ENCODE data around the gene ZMAT5.

Gene ZMAT5

DNA sequence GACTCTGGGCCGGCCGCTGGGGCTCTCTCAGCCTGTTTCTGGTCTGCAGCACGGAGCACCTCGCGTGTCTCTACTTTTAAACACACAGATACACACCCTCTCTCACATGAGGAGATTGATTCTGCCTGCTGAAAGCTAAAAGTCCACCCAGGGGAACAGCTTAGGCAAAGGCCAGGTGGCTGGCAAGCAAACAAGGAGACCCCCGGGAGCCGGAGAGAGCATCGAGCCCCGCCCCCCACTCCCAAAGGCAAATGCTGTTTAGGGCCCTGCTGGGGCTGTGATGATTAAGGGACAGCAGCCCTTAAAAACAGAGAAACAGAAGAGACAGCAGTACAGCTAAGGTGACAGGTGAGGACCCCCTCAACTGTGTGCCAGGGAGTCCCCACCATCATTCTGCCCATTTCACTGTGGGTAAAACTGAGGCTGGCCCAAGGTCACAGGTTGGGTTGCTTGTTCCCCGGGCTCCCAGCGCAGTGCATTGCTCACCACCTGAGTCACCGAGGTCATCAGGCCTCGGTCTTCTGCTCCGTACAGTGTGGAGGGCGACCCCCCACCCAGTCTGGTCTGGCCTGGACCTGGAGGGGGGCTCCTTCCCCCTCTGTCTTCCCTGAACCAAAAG, 40.2 kb downstream of the ZMAT5 start:
- no peak for DNase-seq

- no peak for DNase-seq
These were observed 40.7 kb downstream of the ZMAT5 start for GRCh38 chr22:29726106-29726505.

- DNase-seq, result no peak
These were observed 42.0 kb downstream of the ZMAT5 start for GRCh38 chr22:29724843-29725242.

- DNase-seq, result no peak
These were observed 43.0 kb downstream of the ZMAT5 start for GRCh38 chr22:29723766-29724165.

- no peak for DNase-seq
These were observed 44.2 kb downstream of the ZMAT5 start for GRCh38 chr22:29722587-29722986.

DNA sequence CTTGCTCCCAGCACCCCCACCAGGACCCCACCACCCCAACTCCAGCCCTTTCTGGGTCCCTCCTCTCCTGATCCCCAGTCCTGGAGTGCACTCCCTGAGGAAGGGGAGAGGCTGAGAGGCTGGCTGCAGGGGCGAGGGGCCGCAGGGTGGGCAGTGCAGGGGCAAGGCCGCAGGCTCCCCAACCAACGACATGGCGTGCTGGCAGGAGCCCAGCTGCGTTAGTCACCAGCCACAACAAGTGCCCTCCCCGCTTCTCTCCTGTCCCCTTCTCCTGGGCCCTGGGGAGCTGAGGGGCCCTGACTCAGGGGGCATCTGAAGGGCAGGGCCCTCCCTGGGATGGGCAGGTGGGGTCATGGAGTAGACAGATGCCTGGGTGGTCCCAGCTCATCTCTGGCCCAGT, 44.7 kb downstream of the ZMAT5 start:
- DNase-seq, result no peak

- no peak for DNase-seq
These were observed 45.9 kb downstream of the ZMAT5 start for GRCh38 chr22:29720811-29721323.

GRCh38 chr22:29719899-29720645, 46.7 kb downstream of the ZMAT5 start, which contains the start of gene CABP7:
CABP7 (plus strand) TSS chr22:29720003; CDS start chr22:29720425, 422 bp downstream.
- no peak for DNase-seq

DNA sequence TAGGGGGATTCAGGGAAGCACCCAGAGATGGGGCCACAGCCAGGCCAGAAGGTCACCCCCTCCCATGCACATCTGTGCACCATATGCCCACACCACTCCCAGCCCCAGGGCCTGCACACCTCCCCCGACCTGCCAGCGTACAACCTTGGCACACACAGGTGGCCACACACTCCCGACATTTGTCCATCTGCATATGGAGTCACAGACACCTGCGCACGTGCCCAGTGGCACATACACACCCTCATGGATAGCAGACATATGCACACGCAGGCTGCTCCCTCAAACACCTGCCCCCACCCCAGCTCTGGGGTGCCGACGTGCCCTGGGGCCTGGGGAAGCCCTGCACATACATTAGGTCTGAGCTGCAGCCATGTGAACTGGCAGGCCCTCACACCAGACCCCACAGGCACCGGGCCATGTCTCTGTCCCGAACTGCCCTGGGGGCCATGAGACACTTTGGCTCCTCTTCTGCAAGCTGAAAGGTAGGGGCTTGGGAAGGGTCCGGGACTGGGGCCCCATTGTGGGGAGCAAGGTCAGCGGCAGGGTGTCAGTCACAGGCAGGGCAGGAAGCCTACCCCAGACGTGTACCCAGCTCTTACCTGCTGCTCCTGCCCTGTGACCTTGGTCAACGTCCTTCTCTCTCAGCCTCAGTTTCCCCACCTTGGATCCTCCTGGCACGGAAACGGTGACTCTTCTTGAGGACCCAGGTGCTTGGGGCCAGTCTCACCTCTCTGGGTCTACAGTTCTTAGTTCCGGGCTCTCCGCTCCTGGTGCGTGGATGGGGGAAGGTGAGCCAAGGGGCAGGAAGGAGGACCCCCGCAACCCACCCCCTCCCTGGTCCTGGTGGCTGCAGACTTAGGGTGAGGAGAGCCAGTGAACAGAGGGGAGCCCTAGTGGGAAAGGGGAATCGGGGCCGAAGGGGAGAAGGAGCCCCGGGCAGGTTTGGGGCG, 47.6 kb downstream of the ZMAT5 start:
- no peak for DNase-seq

DNA sequence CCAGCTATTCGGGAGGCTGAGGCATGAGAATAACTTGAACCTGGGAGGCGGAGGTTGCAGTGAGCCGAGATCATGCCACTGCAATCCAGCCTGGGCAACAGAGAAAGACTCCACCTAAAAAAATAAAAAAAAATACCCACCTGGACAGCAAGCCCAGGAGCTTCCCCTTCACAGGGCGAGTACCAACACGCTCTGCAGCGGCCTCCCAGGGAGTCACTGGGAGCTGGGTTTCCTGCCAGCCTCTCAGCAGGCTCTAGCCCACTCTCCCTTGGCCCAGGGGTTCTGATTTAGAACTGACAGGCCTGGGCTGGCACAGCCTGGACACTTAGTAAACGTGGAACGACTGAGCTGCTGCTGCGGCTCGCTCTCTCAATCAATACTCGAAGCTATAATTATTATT, 49.0 kb downstream of the ZMAT5 start:
- no peak for DNase-seq

DNA sequence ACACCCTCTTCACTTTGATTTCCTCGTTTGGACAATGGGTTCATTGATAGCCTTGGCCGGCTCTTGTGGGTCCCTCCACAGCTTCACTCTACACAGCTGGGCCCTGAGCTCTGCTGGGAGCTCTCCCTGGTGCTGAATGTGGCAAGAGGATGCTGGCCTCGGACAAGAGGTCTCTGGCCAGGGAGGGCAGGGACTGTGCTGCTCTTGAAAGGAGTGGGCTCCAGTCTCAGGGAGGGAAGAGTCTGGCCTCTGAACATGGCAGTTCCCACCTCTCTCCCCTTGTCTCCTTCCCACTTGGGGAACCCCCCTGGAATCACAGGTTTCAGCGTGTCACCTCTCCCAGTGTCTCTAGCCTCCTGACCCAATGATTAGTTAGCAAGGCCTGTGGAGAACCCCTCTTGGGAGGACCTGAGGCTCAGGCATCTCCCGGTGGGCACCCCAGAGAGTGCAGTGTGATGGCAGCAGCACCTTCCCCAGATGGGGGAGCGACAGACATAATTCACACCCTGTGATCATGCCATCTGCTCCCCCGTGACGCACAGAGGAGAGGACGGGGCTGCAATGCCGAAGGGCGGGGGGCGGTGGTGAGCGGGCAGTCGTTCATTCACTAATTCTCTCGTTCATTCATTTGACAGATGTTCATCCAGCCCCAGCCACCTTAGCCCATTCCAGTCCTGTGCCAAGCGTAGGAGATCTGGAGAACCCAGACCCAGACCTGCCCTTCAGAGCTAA, 49.8 kb downstream of the ZMAT5 start:
- DNase-seq, result peak; percentile 93

GRCh38 chr22:29715705-29716104, 51.1 kb downstream of the ZMAT5 start:
- DNase-seq, result no peak

GRCh38 chr22:29715240-29715639, 51.6 kb downstream of the ZMAT5 start:
- DNase-seq, result no peak

DNA sequence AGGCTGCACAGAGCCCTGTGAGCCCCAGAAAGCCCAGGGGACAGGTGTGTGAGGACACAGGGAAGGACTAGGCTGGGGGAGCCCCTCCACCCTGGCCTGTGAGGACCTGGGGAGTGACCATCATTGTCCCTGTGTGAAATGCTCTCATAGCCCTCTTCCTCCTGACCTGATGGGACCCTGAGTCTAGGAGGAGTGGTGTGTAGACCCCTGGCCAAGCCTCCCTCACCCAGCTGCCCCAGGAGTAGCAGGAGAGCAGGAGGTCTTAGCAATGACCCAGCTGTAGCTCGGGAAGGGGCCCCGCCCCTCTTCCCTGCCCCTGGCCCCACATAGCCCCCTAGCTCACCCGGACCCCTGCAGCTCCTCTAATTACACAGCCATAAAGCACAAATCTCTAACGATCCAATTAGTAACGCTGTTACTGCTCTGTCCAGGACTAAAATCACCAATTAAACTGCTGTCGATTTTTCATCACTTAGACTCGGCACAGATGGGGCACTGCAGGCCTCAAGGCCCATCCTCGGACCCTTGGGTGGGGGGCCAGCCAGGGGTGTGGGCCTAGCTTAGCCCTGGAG, 53.6 kb downstream of the ZMAT5 start:
- no peak for DNase-seq

DNA sequence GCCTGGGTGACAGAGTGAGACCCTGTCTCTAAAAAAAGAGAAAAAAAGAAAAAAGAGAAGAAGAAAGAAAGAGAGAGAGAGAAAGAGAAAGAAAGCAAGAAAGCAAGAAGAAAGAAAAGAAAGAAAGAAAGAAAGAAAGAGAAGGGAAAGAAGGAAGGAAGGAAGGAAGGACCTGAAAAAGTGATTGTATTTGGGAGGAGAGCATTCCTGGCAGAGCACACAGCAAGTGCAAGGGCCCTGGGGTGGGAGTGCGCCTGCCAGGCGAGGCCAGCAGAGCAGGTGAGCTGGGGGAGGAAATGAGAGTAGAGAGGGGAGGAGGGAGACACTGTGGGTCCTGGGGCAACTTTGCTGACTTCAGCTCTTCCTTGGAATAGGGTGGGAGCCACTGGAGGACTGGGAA, 54.7 kb downstream of the ZMAT5 start:
- no peak for DNase-seq

- DNase-seq, result no peak
These were observed 55.7 kb downstream of the ZMAT5 start for GRCh38 chr22:29710922-29711593.

GRCh38 chr22:29710193-29710592, 56.6 kb downstream of the ZMAT5 start:
- no peak for DNase-seq

DNA sequence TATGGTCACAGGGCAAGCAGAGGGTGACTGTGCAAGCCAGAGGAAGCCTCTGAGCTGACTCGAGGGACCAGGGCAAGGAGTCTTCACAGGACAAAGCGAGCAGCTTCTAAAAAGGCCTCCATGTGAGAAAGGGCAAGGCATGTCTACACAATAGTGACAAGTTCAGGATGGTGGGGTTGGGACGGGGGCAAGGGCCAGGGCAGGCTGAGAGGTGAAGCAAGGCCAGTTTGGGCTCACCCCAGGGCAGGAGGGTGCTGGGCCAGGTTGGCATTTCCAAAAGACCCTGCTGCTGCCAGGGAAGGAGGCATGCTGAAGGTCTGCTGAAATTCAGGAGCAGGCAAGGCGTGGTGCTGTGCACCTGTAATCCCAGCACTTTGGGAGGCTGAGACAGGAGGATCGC, 59.3 kb downstream of the ZMAT5 start:
- no peak for DNase-seq

DNA sequence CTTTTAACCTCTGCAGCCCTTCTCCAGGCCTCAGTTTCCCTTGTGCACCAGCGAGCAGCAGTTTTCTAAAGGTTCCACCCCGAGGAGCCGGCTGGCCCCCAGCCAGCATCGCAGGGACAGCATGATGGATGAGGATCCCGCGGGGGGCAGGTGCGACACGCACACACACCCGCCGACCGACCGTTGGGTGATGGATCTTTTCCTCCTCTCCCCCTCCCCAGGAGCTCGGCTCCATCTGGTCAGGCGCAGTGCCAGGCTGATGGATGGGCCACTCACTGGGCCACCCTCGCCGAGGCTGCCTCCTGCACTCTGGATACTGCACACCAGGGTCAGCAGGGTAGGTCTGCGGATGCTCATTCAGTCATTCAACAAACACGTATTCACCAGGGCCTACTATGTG, 59.8 kb downstream of the ZMAT5 start:
- DNase-seq, result no peak

DNA sequence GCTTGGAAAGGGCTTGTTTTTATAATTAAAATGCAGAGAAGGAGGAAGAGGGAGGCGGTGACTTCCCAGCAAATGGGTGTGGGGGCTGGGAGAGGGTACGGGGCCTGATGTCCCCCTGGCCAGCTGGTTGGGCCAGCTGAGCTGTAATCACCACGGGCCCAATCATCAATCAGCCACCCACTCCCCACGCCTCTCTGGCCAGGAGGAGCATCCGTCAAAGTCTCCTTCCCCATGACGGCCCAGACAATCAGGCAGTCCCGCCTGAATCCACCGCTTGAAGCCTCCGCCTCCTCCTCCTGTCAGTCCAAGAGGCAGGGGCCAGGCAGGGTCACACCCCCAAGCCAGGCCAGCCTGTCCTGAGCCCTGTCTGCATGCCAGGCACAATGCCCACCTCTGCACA, 60.3 kb downstream of the ZMAT5 start:
- DNase-seq, result peak; percentile 76

- no peak for DNase-seq
These were observed 61.2 kb downstream of the ZMAT5 start for GRCh38 chr22:29705651-29706050.
